Uterus (tissue), 4 donors: ENCODE data around the gene FDXR. TPM values are rescaled to one million over a fixed set of nuclear protein-coding genes. Genes with fewer than 3 reads are reported as not detected.
"Not testable (repeated sequence)": the region's sequence is repeated elsewhere in the genome, so short reads cannot be mapped to it uniquely, and the experiment has no call there.

Experiments used
- DNase-seq, 2 donors: peaks; one replicate each; pipeline ENCODE4 v3.0.0-alpha.2; 2019 to 2020
- H3K27ac ChIP-seq, 2 donors: fragments of 200-600 bp; sonication (generic); 1 replicate in 1 of 2; 2 replicates in 1 of 2; pipeline ENCODE4 v1.5.1; 2016 to 2018
- H3K27me3 ChIP-seq, 2 donors: fragments of 200-600 bp; sonication (generic); one replicate each; pipeline ENCODE4 v1.5.1; 2018 to 2019; ENCODE audit warnings: control low read depth in 1 of 2
- H3K36me3 ChIP-seq, 2 donors: fragments of 200-600 bp; sonication (generic); one replicate each; pipeline ENCODE4 v1.5.1; 2019; ENCODE audit warnings: control low read depth in 1 of 2
- H3K4me1 ChIP-seq, 2 donors: fragments of 200-600 bp; sonication (generic); one replicate each; pipeline ENCODE4 v1.5.1; 2018 to 2019; ENCODE audit warnings: control low read depth in 1 of 2
- H3K4me3 ChIP-seq, 2 donors: fragments of 200-600 bp; sonication (generic); 1 replicate in 1 of 2; 2 replicates in 1 of 2; pipeline ENCODE4 v1.5.1; 2018 to 2019; ENCODE audit warnings: mild to moderate bottlenecking in 1 of 2
- H3K9me3 ChIP-seq, 2 donors: fragments of 200-600 bp; sonication (generic); one replicate each; pipeline ENCODE4 v1.5.1; 2019; ENCODE audit warnings: control low read depth in 1 of 2
- CTCF ChIP-seq, 4 experiments: fragments of 200-600 bp in 2 of 4; fragments of 450-650 bp in 2 of 4; sonication (generic) in 2 of 4; IDR thresholded peaks; one replicate each; pipeline ENCODE4 v1.5.1; 2016 to 2019; ENCODE audit warnings: antibody characterized with exemption in 4 of 4, mild to moderate bottlenecking in 2 of 4, moderate library complexity in 1 of 4
- POLR2A ChIP-seq, 2 donors: fragments of 450-650 bp; IDR thresholded peaks; one replicate each; pipeline ENCODE4 v1.6.1; 2016; ENCODE audit warnings: antibody characterized with exemption in 2 of 2, mild to moderate bottlenecking in 1 of 2, moderate library complexity in 1 of 2
- intact Hi-C: fragments of 100-400 bp; cut with DNase I; formaldehyde crosslinking; loops from one replicate; pipeline ENCODE4 v1.15.1; 2023; ENCODE audit warnings: low total_unique reads
- total RNA-seq, 4 donors: library from RNA; depleted of rRNA in 3 of 4; stranded (reverse); fragments of >200 nt in 3 of 4; gene quantifications; one replicate each; pipeline versions ENCODE4 v1.1.0 to v1.2.4, GENCODE V29; 2014 to 2023
- donor health status: DM: yes; HTN: yes; CAD: no.

Gene FDXR
- total RNA-seq, 4 donors from 2014 or later = 5.1 to 13.4 (median 7.2) TPM; not detected in 1

- Histone ChIP-seq H3K4me3 (no peak overlapping the region), H3K9me3 (no peaks in the 10 kb centered on the region), H3K36me3 (no peaks in the 10 kb centered on the region), H3K4me1 (peaks cover 3 to 13% of the 10 kb centered on the region in 2 donors), H3K27me3 (no peaks in the 10 kb centered on the region), H3K27ac (no peak overlapping the region)
- intact Hi-C loops = no loop called here
- TF ChIP-seq CTCF (IDR thresholded peaks at IDR 0.05) = no peak
- no peak for TF ChIP-seq POLR2A (IDR thresholded peaks at IDR 0.05)
- DNase-seq = peak; percentile 70 to 74
These were observed 2.3 kb downstream of the FDXR start for GRCh38 chr17:74870512-74870911.

GRCh38 chr17:74870028-74870427 is 2.8 kb downstream of the FDXR start:
- H3K9me3 ChIP-seq, intact Hi-C loops, H3K36me3 ChIP-seq, H3K27ac ChIP-seq, H3K4me3 ChIP-seq, DNase-seq, H3K27me3 ChIP-seq: not testable (repeated sequence)
- peaks cover 3 to 13% of the 10 kb centered on the region in 2 donors for H3K4me1 ChIP-seq

- no peaks in the 10 kb centered on the region for H3K36me3 ChIP-seq
- TF ChIP-seq POLR2A (IDR thresholded peaks at IDR 0.05) (no peak), CTCF (IDR thresholded peaks at IDR 0.05) (no peak)
- intact Hi-C loops = loop anchor here (10.0 kb wide), 1 partner anchor 124 kb away; the partner anchor contains the start of gene NHERF1
These were observed 3.9 kb downstream of the FDXR start for GRCh38 chr17:74868908-74869255.

GRCh38 chr17:74868251-74868907 is 4.4 kb downstream of the FDXR start:
- no peaks in the 10 kb centered on the region for H3K36me3 ChIP-seq
- H3K27me3 ChIP-seq = no peaks in the 10 kb centered on the region
- no peak overlapping the region for H3K27ac ChIP-seq
- intact Hi-C loops = loop anchor here (10.0 kb wide), 1 partner anchor 124 kb away; the partner anchor contains the start of gene NHERF1
- H3K4me3 ChIP-seq = no peak overlapping the region
- TF ChIP-seq POLR2A (IDR thresholded peaks at IDR 0.05) = no peak
- no peak for TF ChIP-seq CTCF (IDR thresholded peaks at IDR 0.05)
- H3K9me3 ChIP-seq = no peaks in the 10 kb centered on the region
- no peak for DNase-seq
- H3K4me1 ChIP-seq = peaks cover 3 to 13% of the 10 kb centered on the region in 2 donors

More at GRCh38 chr17:74868908-74869255, 3.9 kb downstream of the FDXR start:
- Histone ChIP-seq H3K27me3 (no peaks in the 10 kb centered on the region), H3K27ac (no peak overlapping the region), H3K9me3 (no peaks in the 10 kb centered on the region), H3K4me3 (no peak overlapping the region), H3K4me1 (peaks cover 3 to 13% of the 10 kb centered on the region in 2 donors)
- DNase-seq = no peak

- intact Hi-C loops = loop anchor here (10.0 kb wide), 1 partner anchor 122 kb away; the partner anchor contains the start of gene NHERF1
These were observed 6.5 kb downstream of the FDXR start for GRCh38 chr17:74866198-74866835.

More at GRCh38 chr17:74866198-74866835, 6.5 kb downstream of the FDXR start:
- no peak for DNase-seq
- H3K27ac ChIP-seq = no peak overlapping the region
- no peaks in the 10 kb centered on the region for H3K27me3 ChIP-seq
- TF ChIP-seq CTCF (IDR thresholded peaks at IDR 0.05) = no peak
- TF ChIP-seq POLR2A (IDR thresholded peaks at IDR 0.05) = no peak
- no peaks in the 10 kb centered on the region for H3K4me1 ChIP-seq
- H3K36me3 ChIP-seq = no peaks in the 10 kb centered on the region
- H3K9me3 ChIP-seq = no peaks in the 10 kb centered on the region
- no peak overlapping the region for H3K4me3 ChIP-seq
